ENCODE results near the gene INSYN1.
"Not testable (repeated sequence)": the region's sequence is repeated elsewhere in the genome, so short reads cannot be mapped to it uniquely, and the experiment has no call there.

INSYN1 gene

GRCh38 chr15:73753250-73754130, at the start of gene INSYN1:
TSS of gene INSYN1 (minus strand) at chr15:73753351. CDS start at chr15:73751130, 2,221 bp downstream.
- DNase-seq (ENCODE audit: low read depth) = no peak

GRCh38 chr15:73802431-73803041, 49.4 kb upstream of the INSYN1 start:
- DNase-seq (ENCODE audit: low read depth) = no peak

GRCh38 chr15:73800662-73801345, 47.7 kb upstream of the INSYN1 start:
- no peak for DNase-seq (ENCODE audit: low read depth)

- no peak for DNase-seq (ENCODE audit: low read depth)
Measured at GRCh38 chr15:73799466-73799865, 46.3 kb upstream of the INSYN1 start.

GRCh38 chr15:73797366-73798158, 44.4 kb upstream of the INSYN1 start:
- no peak for DNase-seq (ENCODE audit: low read depth)

- DNase-seq (ENCODE audit: low read depth) = no peak
Measured at GRCh38 chr15:73796331-73796831, 43.2 kb upstream of the INSYN1 start.

- DNase-seq (ENCODE audit: low read depth) = no peak
Measured at GRCh38 chr15:73794443-73795133, 41.4 kb upstream of the INSYN1 start.

- not testable (repeated sequence) for DNase-seq (ENCODE audit: low read depth)
Measured at GRCh38 chr15:73792899-73793541, 39.9 kb upstream of the INSYN1 start.

- DNase-seq (ENCODE audit: low read depth) = no peak
Measured at GRCh38 chr15:73792415-73792814, 39.3 kb upstream of the INSYN1 start.

- no peak for DNase-seq (ENCODE audit: low read depth)
Measured at GRCh38 chr15:73789521-73790240, 36.5 kb upstream of the INSYN1 start.

GRCh38 chr15:73787621-73788020, 34.5 kb upstream of the INSYN1 start:
- no peak for DNase-seq (ENCODE audit: low read depth)

GRCh38 chr15:73786538-73786937, 33.4 kb upstream of the INSYN1 start:
- no peak for DNase-seq (ENCODE audit: low read depth)

GRCh38 chr15:73785256-73786014, 32.3 kb upstream of the INSYN1 start:
- not testable (repeated sequence) for DNase-seq (ENCODE audit: low read depth)

GRCh38 chr15:73784291-73784690, 31.1 kb upstream of the INSYN1 start:
- no peak for DNase-seq (ENCODE audit: low read depth)

GRCh38 chr15:73782344-73782959, 29.3 kb upstream of the INSYN1 start:
- DNase-seq (ENCODE audit: low read depth) = no peak

GRCh38 chr15:73781038-73781925, 28.1 kb upstream of the INSYN1 start:
- no peak for DNase-seq (ENCODE audit: low read depth)

- no peak for DNase-seq (ENCODE audit: low read depth)
Measured at GRCh38 chr15:73779974-73780373, 26.8 kb upstream of the INSYN1 start.

GRCh38 chr15:73777741-73778140, 24.6 kb upstream of the INSYN1 start:
- no peak for DNase-seq (ENCODE audit: low read depth)
